GM11168 (cell line): ENCODE results near the gene KRTAP10-1.

Experiments
- in situ Hi-C: fragments of 300-500 bp; cut with MboI; formaldehyde crosslinking; loops from one replicate; pipeline ENCODE4 v1.12.0; 2022; ENCODE audit warnings: low sequenced_read_pairs; ENCODE audit not compliant: unreplicated experiment

Gene KRTAP10-1

DNA sequence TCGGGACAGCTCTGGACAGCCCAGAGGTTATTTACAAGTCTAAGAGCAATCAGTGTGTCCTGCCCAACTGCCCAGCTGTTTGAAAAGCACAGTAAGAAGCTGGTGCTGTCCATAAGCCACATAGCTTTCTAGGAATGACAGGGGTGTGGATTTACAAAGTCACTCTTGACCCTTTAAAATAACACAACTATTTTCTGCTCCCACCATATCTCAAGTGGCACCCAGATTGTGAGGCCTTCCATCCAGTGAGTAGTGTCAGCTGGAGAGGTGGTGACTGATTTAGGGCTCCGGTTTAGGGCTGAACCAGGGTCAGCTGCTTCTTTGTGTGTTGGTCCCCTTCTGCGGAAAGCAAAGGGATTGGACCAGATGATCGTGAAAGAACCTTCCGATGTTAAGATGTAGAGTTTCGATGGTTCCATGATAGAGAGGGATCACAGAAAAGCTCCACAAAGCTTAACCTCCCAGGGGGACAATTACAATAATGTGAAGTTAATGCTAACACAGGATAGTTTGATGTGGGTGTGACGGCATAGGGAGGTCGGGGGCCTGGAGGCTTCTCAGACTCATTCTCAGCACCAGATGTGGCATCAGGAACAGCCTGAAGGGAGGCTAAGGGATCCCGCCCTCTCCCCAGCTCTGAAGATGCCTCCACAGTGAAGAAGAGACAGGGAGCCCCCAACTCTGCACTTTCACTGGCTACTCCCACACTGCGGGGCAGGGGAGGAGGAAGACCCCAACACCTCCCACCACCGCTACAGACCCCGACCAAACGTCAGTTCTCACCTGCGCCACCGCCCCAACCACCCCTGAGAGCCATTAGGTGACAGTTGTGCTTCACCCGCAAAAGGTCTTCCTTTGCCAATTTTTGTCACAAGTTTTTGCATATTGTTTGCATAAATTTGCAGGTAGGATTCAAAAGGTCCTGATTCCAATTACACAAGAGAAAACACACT lies 44.1 kb downstream of the KRTAP10-1 start:
- in situ Hi-C loops = no loop called here

DNA sequence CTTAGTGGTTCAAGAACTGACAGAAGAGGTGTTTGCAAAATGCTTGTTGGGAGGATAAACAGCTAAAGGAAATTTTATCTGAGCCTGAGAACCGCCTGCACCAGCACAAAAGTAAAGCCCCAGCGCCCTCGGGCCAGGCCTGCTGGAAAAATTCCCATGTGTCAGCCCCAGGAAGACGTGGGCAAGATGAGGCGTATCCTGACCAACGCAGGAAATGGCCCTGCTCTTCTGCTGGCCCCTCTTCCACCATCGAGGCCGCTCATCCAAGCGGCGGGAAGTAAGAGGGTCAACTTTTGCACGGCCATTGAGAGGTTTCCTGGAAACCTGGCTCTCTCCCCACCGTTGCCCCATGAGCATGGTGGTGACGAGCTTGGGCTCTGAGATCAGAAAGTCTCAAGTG lies 45.0 kb downstream of the KRTAP10-1 start:
- in situ Hi-C loops = no loop called here

DNA sequence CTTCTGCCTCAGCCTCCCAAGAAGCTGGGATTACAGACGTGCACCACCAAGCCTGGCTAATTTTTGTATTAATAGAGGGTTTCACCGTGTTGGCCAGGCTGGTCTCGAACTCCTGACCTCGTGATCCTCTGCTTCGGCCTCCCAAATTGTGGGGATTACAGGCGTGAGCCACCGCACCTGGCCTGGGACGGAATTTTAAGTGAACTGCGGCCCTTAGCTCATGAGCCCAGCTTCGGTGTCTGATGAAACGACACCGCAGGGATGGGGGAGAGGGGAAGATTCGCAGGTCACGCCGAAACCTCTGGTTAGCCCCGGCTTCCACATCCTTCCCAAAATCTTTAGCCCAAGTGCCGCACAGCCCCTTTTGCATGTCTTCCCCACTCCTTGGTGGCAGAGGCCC lies 45.6 kb downstream of the KRTAP10-1 start:
- in situ Hi-C loops = no loop called here

DNA sequence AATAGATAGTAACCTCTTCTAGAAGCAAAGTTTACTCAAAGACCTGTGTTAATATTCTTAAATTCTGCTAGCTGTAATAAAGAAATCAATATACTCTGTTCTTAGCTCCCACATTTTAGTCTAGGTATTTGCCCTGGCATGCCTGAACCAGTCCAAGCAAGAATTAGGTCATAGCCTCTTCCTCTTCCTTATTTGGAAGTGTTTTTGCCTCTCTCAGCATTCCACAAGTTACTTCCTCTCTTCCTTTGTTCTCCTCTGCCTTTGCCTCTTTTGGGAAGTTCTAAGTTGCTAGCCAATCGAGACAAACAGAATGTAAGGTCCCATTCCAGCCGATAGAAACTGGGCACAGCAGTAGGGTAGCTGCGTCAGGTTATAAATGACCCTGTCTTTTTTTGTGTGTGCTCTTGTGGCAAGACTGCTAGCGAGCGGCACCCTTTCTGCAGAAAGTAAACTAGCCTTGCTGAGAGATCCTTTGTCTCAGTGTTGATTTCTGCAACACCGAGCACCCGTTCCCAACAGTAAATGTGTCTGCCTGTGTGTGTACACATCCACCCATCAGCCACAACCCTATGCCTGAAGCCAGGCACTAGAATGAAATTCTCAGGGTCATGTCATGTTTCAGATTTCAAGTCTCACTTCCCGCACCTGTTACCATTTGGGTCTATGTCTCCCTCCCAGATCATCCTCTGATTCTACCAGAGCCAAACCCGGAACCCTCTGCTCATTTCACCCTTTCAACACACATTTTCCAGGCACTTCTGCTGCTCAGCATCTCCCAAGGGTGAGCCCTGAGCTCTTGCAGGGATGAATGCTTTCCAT lies 47.2 kb downstream of the KRTAP10-1 start:
- in situ Hi-C loops = no loop called here

DNA sequence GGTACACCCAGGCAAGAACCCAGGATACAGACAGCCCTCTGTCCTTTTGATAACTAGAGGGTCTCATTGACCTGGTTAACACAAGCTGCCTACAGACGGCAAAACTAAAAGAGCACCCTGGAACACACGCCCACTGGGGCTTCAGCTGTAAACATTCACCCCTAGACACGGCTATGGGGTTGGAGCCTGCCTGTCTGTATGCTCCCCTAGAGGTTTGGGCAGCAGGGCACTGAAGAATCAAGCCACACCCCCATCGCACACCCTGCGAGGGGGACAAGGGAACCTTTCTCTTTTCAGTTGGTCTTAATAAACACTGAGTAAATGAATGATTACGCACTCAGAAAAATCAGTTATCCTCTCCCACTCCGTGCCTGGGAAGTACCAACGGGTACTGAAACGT lies 49.2 kb downstream of the KRTAP10-1 start:
- in situ Hi-C loops = no loop called here

DNA sequence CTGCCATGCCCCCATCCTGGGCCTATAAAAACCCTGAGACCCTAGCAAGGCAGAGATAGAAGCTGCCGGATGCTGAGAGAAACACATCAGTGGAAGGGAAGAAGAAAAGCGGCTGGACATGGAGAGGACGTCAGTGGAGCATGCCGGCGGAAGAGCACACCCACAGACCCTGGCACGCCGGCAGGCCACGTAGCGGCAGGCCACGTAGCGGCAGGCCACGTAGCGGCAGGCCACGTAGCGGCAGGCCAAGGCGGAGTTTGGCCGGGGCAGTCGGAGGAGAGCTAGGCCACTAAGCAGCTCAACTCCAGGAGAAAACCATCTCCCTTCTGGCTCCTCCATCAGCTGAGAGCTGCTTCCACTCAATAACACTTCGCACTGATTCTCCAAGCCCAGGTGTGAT lies 49.6 kb downstream of the KRTAP10-1 start:
- in situ Hi-C loops = no loop called here

DNA sequence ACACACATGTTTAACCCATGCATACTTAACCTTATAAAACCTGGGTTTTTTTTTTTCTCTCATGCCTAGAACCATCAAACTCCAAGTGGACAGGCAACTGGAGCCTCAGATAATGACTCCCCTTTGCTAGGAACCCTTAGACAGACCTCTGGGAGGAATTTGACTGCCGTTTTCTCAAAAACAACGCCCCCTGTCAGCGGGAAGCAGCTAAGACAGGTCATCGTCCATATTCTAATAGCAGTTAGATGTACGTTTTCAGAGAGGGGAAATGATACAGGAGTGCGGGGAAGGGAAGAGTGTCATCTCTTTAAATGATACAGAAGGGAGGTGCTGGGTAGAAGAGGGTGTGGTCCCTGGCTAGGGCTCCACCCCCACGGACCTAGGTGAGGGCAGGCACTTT lies 50.0 kb downstream of the KRTAP10-1 start:
- in situ Hi-C loops = no loop called here
